HG02798 (cell line): ENCODE data around the gene MISP3.

Source experiments
- ATAC-seq: cut with Tn5 transposase; IDR thresholded peaks from one replicate; pipeline ENCODE4 v1.9.1; 2021; ENCODE audit warnings: mild to moderate bottlenecking; ENCODE audit not compliant: unreplicated experiment, poor library complexity

The MISP3 gene

DNA sequence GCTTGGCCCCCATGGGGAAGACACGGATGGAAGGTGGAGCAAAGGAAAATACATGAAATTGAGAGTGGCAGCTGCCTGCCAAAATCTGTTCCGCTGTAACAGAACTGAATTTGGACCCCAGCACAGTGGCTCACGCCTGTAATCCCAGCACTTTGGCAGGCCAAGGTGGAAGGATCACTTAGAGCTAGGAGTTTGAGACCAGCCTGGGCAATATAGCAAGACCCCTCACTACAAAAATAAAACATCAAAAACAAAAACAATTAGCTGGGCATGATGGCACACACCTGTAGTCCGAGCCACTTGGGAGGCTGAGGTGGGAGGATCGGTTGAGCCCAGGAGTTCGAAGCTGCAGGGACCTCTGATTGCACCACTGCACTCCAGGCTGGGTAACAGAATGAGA lies 20.1 kb upstream of the MISP3 start:
- ATAC-seq = no peak

DNA sequence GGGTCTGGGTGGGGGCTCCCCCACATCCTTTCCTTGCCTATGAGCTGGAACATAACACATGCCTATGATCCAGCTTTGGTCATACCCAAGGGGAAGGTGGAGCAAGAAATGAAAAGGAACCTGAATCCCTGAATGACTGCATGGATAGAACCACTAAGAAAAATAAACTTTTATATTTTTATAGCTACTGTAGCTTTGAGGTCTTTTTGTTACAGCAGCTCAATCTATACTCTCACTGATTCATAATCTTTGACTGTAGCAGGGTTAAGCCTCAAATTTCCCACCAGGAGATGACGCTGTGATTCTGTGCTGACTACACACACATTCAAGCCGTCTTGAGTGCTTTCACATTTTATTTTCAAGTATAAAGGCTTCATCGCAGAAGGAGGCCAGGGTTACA lies 19.6 kb upstream of the MISP3 start:
- ATAC-seq = no peak

DNA sequence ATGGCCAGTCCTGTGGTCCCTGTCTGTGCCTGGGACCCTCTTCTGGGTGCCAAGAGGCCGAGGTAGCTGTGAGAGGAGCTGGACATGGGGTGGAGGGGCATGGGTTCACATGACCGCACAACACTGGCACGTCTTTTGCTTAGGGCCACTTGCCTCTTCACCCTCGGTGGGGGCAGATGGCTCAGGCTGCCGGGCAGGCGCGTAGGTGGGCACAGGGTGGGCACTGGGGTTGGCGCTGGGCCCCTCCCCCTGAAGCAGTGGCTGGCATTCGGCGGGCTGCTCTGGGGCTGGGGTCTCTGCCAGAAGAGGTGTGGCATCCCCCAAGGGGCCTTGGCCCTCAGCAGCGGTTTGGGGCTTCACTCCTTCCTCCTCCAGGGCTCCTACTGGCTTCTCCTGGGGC lies 19.1 kb upstream of the MISP3 start:
- ATAC-seq = no peak

DNA sequence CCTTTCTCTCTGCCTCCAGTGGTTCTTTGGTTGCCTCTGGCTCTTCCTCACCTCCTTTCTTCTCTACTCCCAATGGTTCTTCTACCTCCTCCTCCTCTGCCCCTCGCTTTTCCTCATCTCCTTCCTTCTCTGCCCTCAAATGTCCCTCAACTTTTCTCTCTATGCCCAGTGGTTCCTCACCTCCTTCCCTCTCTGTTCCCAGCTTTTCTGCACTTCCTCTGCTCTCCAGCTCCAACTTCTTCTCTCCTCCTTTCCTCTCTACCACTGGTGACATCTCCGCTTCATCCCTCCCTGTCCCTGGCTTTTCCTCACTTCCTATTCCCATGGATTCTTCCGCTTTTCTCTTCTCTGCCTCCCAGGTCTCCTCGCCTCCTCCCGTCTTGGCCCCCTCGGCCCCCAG lies 18.5 kb upstream of the MISP3 start:
- no peak for ATAC-seq

DNA sequence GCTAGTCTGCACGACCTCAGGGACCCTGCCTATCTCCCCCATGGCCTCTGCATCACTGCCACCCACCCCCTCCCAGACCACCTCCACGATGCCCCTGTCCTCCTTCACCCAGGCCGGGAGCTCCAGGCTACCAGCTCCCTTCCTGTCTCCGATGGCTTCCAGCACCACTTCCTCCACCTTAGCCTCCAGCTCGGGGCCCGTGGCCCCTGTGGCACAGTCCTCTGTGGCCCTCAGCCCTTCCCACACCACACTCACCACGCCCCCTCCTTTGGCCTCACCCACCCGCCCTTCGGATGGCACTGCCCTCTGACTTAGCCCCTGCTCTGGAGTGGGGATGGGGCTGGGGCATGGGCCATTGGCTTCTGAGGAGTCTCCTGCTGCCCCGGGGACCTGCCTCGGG lies 17.9 kb upstream of the MISP3 start:
- no peak for ATAC-seq

DNA sequence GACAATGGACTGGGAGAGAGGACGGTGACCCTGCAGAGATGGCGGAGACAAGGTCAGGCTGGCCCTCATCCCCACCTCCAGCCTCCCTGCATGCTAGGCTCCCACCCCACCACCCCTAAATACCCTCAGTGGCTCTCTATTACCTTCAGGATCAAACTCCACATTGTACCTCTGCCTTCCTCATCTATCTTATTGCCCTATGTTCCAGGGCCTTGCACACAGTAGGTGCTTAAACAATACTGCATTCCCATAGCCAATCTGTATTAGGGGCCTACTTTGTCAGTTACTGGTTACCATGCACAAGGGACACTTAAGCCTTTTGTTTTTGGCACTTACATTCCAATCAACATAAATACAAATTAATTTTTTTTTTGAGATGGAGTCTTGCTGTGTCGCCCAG lies 17.2 kb upstream of the MISP3 start:
- no peak for ATAC-seq

DNA sequence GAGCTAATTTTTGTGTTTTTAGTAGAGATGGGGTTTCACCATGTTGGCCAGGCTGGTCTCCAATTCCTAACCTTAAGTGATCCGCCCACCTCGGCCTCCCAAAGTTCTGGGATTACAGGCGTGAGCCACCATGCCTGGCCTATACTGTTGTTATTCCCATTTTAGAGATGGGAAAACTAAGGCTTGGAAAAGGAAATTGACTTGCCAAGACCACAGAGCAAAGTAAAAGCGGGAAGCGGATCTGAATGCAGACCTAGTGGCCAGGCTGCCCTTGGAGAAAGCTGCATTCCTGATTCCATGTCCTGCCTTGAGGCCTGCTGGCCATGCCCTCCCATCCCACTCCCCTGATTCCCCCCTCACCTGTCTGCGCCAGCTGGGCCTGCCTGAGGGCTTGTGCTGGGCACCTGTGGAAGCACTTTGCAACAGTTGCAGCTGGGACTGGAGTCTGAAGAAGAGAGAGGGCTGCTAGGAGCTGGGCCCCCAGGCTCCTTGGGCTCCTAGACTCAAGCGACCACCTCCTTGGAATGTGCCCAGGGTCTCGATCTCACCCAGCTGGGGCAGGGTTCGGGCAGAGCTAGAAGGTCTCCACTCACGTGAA lies 16.4 kb upstream of the MISP3 start:
- no peak for ATAC-seq

DNA sequence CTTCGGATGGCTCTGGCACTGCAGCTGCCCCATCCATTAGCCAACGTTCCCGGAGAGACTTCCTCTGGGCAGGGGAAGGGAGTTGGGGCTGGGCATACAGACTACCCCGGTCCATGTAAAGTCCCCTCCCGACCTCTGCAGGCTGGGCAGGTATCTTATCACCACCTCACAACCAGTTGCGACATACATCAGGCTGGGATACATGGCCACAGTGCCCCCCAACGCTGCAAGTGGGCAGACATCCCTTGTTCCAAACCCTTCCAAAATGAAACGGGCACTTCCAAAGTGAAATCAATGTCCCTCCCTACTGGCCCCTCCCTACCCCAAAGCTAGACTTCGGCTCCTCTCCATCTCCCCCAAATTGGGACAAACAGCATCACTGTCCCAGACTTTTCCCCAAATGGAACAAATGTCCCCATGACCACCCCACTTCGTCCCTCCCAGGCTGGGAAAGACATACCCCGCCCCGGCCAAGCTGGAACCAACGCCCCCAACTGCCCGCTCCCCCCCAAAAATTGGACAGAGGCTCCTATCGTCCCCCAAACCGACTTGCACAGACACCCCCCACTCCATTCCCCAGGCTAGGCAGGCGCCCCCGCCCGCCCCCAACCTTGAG lies 15.7 kb upstream of the MISP3 start:
- no peak for ATAC-seq

DNA sequence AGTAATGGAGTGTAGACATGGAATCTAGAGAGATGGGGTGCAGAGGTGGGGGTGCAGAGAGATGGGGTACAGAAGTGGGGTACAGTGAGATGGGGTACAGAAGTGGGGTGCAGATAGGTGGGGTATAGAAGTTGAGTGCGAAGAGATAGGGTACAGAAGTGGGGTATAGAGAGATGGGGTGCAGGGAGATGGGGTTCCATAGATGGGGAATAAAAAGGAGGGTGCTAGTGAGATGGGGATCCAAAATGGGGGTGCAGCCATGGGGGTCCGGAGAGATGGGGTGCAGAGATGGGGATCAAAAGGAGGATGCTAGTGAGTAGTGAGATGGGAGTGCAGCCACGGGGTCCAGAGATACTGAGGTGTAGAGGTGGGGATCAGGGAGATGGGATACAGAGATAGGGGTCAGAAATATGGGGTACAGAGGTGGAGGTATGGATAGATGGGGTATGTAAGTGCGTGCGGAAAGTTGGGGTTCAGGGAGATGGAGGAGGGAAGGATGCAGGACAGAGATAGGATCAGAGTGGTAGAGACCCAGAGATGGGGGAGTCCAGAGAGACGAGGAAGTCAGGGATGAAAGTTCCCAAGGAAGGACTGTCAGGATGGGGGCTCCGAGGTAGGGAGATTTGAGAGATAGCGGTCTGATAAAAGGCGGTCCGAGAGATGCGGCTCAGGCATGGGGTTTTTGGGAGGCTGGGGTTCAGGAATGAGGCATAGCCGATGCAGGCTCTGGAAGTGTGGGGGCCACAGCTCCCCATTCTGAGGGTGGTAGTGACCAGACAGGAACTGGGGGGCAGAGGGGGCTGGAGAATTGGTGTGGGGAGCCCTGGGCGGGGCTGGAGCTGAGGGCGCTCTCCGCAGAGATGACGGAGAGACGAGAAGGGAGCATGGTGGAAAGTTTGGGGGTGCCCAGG lies 14.1 kb upstream of the MISP3 start:
- ATAC-seq = no peak

DNA sequence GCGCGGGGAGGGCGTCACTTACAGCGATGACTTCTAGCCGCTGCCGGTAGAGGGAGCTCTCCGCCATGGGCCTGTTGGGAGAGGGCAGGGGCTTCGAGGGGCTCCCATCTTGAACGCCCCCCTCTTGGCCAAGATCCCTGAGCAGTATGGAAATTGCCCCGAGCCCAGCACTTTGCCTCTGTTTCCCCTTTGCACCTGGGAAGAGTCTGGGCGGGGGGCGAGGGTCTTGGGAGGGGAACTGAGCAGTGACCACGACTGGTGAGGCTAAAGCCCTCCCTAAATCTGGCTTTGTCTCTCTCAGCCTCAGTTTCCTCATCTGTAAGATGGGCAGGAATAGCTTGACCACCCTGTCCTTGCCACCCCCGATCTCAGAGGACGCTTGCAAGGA lies 13.5 kb upstream of the MISP3 start:
- ATAC-seq = no peak

DNA sequence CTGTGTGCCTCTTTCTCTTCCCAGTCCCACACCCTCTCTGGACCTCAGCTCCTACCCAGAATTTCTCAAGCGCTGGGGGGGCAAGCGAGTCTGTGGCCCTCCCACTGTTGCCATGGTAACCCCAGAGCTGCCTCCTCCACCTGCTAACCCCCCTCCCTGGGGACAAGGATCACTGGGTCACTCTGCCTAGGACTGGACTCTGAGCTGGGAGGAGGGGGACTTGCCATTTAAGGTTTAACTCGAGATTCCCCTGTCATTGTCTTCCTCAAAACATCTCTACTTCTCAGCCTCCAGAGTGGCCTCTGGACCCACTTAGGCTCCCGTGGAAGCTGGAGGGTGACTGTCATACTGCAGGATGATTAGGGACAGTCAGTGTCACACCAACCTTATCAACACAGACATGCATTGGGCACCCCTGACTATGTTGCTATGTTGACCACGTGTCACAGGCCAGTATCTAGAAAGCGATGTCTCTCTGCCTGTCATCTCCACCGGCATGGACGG lies 12.9 kb upstream of the MISP3 start:
- ATAC-seq = no peak

DNA sequence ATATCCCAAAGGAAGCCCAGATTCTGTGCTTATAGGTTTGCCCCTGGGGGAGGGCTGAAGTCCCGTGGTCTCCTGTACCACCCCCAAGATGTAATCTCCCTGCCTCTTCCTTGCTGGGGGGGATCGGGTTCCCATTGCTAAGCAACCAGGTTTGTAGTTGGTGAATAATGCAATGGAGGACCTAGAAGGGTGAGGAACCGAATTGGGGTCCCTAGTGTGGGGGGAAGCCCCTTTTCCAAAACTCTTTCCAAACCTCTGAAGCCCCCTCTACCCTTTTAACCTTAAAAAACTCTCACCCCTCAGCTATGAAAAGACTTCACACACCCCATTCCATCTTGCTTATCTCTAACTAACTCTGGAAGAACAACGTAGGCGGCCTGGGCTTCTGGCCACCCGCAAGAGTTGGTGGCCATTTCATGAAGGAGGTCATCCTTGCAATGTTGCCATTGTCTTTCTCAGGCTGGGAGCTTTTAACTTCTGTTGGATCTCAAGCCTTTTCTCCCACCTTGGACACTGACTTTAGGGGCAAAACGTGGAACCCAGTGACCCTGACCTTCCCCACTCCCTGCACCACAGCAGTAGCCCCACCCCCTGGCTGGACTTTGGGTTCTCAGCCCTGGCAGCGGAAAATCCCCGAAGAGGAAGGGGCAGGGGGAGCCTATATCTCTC lies 11.4 kb upstream of the MISP3 start:
- ATAC-seq = no peak

DNA sequence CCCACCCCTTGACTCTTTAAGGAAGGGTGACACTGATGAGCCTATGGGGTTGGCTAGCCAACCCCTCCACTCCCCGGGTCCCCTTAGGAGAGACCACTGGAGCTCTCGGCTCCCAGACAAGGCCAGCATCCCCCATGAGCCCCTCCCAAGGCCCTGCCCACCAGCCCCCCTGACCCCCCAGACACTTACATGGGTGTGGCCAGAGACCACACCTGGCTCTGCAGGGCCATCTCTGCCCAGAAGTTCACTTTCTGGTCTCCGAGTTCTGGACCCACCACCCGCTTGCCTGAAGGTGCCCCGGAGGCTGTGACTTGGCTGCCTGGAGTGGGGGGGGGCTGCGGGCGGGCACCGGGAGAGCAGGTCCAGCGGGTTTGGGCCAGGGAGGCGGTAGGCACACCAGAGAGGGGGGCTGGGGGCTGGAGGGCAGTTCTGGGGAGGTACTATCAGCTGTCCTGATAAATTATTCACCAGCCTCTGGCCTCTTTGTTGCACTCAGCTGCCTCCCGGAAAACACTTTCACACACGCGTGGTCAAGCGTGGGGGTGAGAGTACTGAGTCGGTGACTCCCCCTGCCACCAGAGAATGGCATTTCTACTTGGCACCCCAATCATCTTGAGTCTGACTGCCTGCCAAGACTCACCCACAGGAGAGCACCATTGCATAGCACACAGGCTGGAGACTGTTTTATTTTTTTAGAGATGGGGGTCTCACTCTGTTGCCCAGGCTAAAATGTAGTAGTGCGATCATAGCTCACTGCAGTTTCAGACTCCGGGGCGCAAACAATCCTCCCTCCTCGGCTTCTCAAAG lies 10.6 kb upstream of the MISP3 start, which contains the start of gene PALM3:
Gene PALM3 (minus strand): TSS at position 326 of the 807 bp plus-strand sequence. CDS start 96 bp downstream, at position 230.
- ATAC-seq = no peak

DNA sequence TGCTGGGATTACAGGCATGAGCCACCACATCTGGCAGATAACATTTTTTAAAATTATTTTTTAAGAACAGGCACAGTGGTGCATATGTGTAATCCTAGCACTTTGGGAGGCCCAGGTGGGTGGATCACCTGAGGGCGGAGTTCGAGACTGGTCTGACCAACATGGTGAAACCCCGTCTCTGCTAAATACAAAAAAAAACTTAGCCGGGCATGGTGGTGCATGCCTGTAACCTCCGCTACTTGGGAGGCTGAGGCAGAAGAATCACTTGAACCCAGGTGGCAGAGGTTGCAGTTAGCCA lies 10.1 kb upstream of the MISP3 start:
- no peak for ATAC-seq

DNA sequence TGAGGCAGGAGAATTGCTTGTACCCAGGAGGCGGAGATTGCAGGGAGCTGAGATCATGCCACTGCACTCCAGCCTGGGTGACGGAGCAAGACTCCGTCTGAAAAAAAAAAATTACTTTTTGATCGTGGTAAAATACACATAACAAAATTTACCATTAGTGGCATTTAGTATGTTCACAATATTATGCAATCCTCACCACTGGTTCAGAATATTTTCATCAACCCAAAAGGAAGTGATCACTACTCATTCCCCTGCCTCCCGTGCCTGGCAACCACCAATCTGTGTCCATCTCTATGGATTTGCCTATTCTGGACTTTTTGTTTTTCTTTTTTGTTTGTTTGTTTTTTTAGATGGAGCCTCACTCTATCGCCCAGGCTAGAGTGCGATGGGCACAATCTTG lies 9.5 kb upstream of the MISP3 start:
- ATAC-seq = no peak

DNA sequence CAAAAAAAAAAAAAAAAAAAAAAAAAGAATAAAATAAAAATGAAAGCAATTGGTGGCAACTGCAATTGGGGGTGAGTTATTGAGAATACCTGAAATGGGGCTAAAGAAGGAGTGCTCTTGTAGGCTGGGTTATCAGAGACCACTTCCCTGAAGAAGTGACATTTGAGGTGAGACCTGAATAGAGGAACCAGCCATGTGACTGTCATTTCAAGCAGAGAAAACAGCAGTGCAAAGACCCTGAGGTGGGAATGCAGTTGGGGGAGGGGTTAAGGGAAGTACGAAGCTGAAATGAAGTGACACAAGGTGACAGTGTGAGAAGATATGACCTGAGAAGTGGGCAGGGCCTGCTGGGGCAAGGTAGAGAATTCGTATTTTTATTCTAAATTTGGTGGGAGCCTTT lies 6.5 kb upstream of the MISP3 start:
- ATAC-seq = no peak

DNA sequence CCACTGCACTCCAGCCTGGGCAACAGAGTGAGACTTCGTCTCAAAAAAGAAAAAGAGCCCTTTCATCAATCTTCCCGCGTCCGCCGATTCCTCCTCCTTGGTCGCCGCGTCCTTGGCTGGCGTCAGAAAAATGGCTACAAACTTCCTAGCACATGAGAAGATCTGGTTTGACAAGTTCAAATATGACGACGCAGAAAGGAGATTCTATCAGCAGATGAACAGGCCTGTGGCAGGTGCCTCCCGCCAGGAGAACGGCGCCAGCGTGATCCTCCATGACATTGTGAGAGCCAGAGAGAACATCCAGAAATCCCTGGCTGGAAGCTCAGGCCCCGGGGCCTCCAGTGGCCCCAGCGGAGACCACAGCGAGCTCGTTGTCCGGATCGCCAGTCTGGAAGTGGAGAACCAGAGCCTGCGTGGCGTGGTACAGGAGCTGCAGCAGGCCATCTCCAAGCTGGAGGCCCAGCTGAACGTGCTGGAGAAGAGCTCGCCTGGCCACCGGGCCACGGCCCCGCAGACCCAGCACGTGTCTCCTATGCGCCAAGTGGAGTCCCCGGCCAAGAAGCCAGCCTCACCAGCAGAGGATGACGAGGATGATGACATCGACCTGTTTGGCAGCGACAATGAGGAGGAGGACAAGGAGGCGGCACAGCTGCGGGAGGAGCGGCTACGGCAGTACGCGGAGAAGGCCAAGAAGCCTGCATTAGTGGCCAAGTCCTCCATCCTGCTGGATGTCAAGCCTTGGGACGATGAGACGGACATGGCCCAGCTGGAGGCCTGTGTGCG lies 2.1 kb upstream of the MISP3 start:
- ATAC-seq = no peak

DNA sequence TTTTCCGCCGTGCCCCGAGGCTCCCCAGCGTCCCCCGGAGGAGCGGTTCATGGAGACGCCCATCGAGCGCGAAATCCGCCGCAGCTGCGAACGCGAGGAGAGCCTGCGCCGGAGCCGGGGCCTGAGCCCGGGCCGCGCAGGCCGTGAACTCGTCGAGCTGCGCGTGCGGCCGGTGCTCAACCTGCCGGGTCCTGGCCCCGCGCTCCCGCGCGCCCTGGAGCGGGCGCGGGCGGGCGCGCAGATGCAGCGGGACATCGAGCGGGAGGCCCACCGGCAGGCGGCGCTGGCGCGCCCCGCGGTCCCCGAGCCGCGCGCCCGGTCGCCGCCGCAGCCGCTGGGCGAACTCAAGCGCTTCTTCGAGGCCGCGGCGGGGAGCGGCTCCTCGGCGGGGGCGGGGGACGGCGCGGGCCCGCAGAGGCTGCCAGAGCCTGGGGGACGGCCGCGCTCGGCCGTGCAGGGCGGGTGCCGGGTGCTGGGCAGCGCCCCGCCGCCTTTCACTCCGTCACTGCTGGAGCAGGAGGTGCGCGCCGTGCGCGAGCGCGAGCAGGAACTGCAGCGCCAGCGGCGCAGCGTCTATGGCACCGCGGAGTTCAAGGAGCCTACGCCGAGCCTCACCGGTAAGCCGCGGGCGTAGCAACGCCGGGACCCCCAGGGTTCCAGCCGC lies 807 bp downstream of the MISP3 start:
- peak; percentile 71 for ATAC-seq
